Vagina (tissue), 2 donors: ENCODE results near the gene RSPH10B2.
"Not testable (repeated sequence)": the region's sequence is repeated elsewhere in the genome, so short reads cannot be mapped to it uniquely, and the experiment has no call there.

Experiments used
- CTCF ChIP-seq, 3 experiments: fragments of 450-650 bp in 2 of 3; fragments of 200-600 bp in 1 of 3; sonication (generic) in 1 of 3; IDR thresholded peaks; one replicate each; pipeline ENCODE4 v1.5.1; 2017 to 2019; ENCODE audit warnings: antibody characterized with exemption in 3 of 3, mild to moderate bottlenecking in 2 of 3, moderate library complexity in 2 of 3
- POLR2A ChIP-seq, 2 donors: fragments of 450-650 bp; IDR thresholded peaks; one replicate each; pipeline ENCODE4 v1.6.1; 2017; ENCODE audit warnings: antibody characterized with exemption in 2 of 2, mild to moderate bottlenecking in 2 of 2, moderate library complexity in 2 of 2
- POLR2AphosphoS5 ChIP-seq, 2 donors: sonication (generic); formaldehyde crosslinking; IDR thresholded peaks; one replicate each; pipeline ENCODE4 v1.9.0; 2017; ENCODE audit warnings: antibody characterized with exemption in 2 of 2, mild to moderate bottlenecking in 2 of 2, low read depth in 1 of 2; ENCODE audit not compliant: insufficient read depth in 1 of 2

- not testable (repeated sequence) for TF ChIP-seq CTCF (IDR thresholded peaks at IDR 0.05); POLR2AphosphoS5 (IDR thresholded peaks at IDR 0.05; ENCODE audit: insufficient read depth in 1 of 2, low read depth in 1 of 2); POLR2A (IDR thresholded peaks at IDR 0.05)
These were observed 46.0 kb downstream of the RSPH10B2 start for GRCh38 chr7:6799887-6800286.
